Measurements from ENCODE around the gene NUDCD2.

- TF ChIP-seq YY1 (IDR thresholded peaks at IDR 0.05; ENCODE audit: low read depth) (no peak), TAF1 (IDR thresholded peaks at IDR 0.05; ENCODE audit: low read depth) (no peak), EP300 (IDR thresholded peaks at IDR 0.05; ENCODE audit: borderline replicate concordance) (no peak), TEAD4 (IDR thresholded peaks at IDR 0.05) (no peak), EGR1 (IDR thresholded peaks at IDR 0.05) (no peak), MAX (IDR thresholded peaks at IDR 0.05) (no peak), REST (IDR thresholded peaks at IDR 0.05; ENCODE audit: low read depth) (no peak), NFIC (IDR thresholded peaks at IDR 0.05) (no peak), CEBPB (IDR thresholded peaks at IDR 0.05) (no peak), FOXM1 (IDR thresholded peaks at IDR 0.05; ENCODE audit: borderline replicate concordance, low read depth) (no peak), RAD21 (IDR thresholded peaks at IDR 0.05; ENCODE audit: low read depth) (no peak), CREB1 (IDR thresholded peaks at IDR 0.05; ENCODE audit: low read depth) (no peak), USF1 (IDR thresholded peaks at IDR 0.05) (no peak)
Observed at GRCh38 chr5:163445345-163445744, 14.6 kb downstream of the NUDCD2 start.

Measured in Ishikawa (cell line).